Neural cell (in vitro differentiated cells): ENCODE results near the gene OR4D9. TPM values are rescaled to one million over a fixed set of nuclear protein-coding genes. Genes with fewer than 3 reads are reported as not detected.

Source experiments
- H2AFZ ChIP-seq: fragments of 200-600, 300-800 bp; sonication (generic), shearing (Covaris generic); 2 replicates; pipeline ENCODE4 v1.6.0; 2014; ENCODE audit warnings: low read depth, mild to moderate bottlenecking, antibody characterized with exemption, low read length, moderate library complexity
- H3F3A ChIP-seq: fragments of 200-600 bp; shearing (Covaris generic); 2 replicates; pipeline ENCODE4 v1.6.1; 2016; ENCODE audit warnings: mild to moderate bottlenecking, moderate library complexity, mixed read lengths, antibody characterized with exemption, low read length; ENCODE audit not compliant: insufficient read depth, poor library complexity, severe bottlenecking
- H3K27ac ChIP-seq: fragments of 200-600, 300-800 bp; sonication (generic), shearing (Covaris generic); 2 replicates; pipeline ENCODE4 v1.5.1; 2014; ENCODE audit warnings: mild to moderate bottlenecking, low read length, moderate library complexity
- H3K27me3 ChIP-seq: fragments of 300-800, 200-600 bp; sonication (generic), shearing (Covaris generic); 2 replicates; pipeline ENCODE4 v1.6.0; 2014; ENCODE audit warnings: mild to moderate bottlenecking, low read depth, low read length, moderate library complexity; ENCODE audit not compliant: insufficient read depth
- H3K36me3 ChIP-seq: fragments of 300-800, 200-600 bp; sonication (generic), shearing (Covaris generic); 2 replicates; pipeline ENCODE4 v1.5.1; 2014; ENCODE audit warnings: mild to moderate bottlenecking, antibody characterized with exemption, low read length, moderate library complexity; ENCODE audit not compliant: insufficient read depth
- H3K4me2 ChIP-seq: fragments of 300-800, 200-600 bp; sonication (generic), shearing (Covaris generic); 2 replicates; pipeline ENCODE4 v1.6.0; 2014; ENCODE audit warnings: mild to moderate bottlenecking, low read length
- H3K4me3 ChIP-seq: fragments of 300-800, 200-600 bp; sonication (generic), shearing (Covaris generic); 2 replicates; pipeline ENCODE4 v1.5.1; 2014; ENCODE audit warnings: mild to moderate bottlenecking, low read length, moderate library complexity
- H3K79me2 ChIP-seq: fragments of 200-600 bp; shearing (Covaris generic); replicated peaks from 2 replicates; pipeline ENCODE4 v1.6.0; 2014; ENCODE audit warnings: mild to moderate bottlenecking, low read length, moderate library complexity; ENCODE audit not compliant: insufficient read depth
- H3K9ac ChIP-seq: fragments of 300-800, 200-600 bp; sonication (generic), shearing (Covaris generic); 2 replicates; pipeline ENCODE4 v1.6.1; 2016; ENCODE audit warnings: mild to moderate bottlenecking, low read length, mixed read lengths
- H3K9me2 ChIP-seq: fragments of 200-600 bp; shearing (Covaris generic); 2 replicates; pipeline ENCODE4 v1.6.1; 2016; ENCODE audit warnings: mild to moderate bottlenecking, low read length, mixed read lengths; ENCODE audit not compliant: insufficient read depth
- H3K9me3 ChIP-seq: fragments of 200-600, 300-800 bp; sonication (generic), shearing (Covaris generic); 2 replicates; pipeline ENCODE4 v1.6.1; 2016; ENCODE audit warnings: mild to moderate bottlenecking, mixed run types, low read length, moderate library complexity, mixed read lengths
- H4K20me1 ChIP-seq: fragments of 200-600 bp; shearing (Covaris generic); 2 replicates; pipeline ENCODE4 v1.6.1; 2016; ENCODE audit warnings: mild to moderate bottlenecking, mixed run types; ENCODE audit not compliant: insufficient read depth
- EP300 ChIP-seq: fragments of 450-650 bp; conservative IDR thresholded peaks from 2 replicates; pipeline ENCODE4 v1.6.1; 2014; ENCODE audit warnings: antibody characterized with exemption, mild to moderate bottlenecking, moderate library complexity; ENCODE audit not compliant: poor library complexity, severe bottlenecking
- EZH2 ChIP-seq: fragments of 200-600, 300-800 bp; shearing (Covaris generic), sonication (generic); IDR thresholded peaks from 2 replicates; pipeline ENCODE4 v1.6.1; 2014; ENCODE audit warnings: antibody characterized with exemption, low read length, borderline replicate concordance, mild to moderate bottlenecking; ENCODE audit not compliant: insufficient read depth, poor library complexity, severe bottlenecking
- MXI1 ChIP-seq: fragments of 450-650 bp; conservative IDR thresholded peaks from 2 replicates; pipeline ENCODE4 v1.6.1; 2014; ENCODE audit warnings: antibody characterized with exemption, mild to moderate bottlenecking; ENCODE audit not compliant: poor library complexity, severe bottlenecking
- POLR2AphosphoS5 ChIP-seq: IDR thresholded peaks from 2 replicates; pipeline ENCODE4 v1.6.1; 2012
- RAD21 ChIP-seq: fragments of 450-650 bp; conservative IDR thresholded peaks from 2 replicates; pipeline ENCODE4 v1.6.1; 2014; ENCODE audit warnings: antibody characterized with exemption, mild to moderate bottlenecking, moderate library complexity
- SMC3 ChIP-seq: fragments of 450-650 bp; conservative IDR thresholded peaks from 2 replicates; pipeline ENCODE4 v1.6.1; 2014; ENCODE audit warnings: antibody characterized with exemption, mild to moderate bottlenecking, moderate library complexity; ENCODE audit not compliant: poor library complexity
- TAF1 ChIP-seq: IDR thresholded peaks from 2 replicates; pipeline ENCODE4 v1.6.1; 2012; ENCODE audit warnings: low read depth
- polyA plus RNA-seq: library from polyadenylated mRNA; depleted of rRNA; stranded (reverse); fragments of >200 nt; gene quantifications from 2 replicates; pipeline ENCODE4 v1.2.3, GENCODE V29; 2014
- TF ChIP-seq, protein P1 (sequence below): fragments of 450-650 bp; IDR thresholded peaks from 2 replicates; pipeline ENCODE4 v1.5.1; 2014; ENCODE audit warnings: antibody characterized with exemption, mild to moderate bottlenecking, moderate library complexity; ENCODE audit not compliant: poor library complexity, severe bottlenecking
- TF ChIP-seq, protein P2 (sequence below): IDR thresholded peaks from 2 replicates; pipeline ENCODE4 v1.6.1; 2012; ENCODE audit warnings: borderline replicate concordance

Gene OR4D9
- polyA plus RNA-seq, 1 donor from 2014 or later, result not detected

DNA sequence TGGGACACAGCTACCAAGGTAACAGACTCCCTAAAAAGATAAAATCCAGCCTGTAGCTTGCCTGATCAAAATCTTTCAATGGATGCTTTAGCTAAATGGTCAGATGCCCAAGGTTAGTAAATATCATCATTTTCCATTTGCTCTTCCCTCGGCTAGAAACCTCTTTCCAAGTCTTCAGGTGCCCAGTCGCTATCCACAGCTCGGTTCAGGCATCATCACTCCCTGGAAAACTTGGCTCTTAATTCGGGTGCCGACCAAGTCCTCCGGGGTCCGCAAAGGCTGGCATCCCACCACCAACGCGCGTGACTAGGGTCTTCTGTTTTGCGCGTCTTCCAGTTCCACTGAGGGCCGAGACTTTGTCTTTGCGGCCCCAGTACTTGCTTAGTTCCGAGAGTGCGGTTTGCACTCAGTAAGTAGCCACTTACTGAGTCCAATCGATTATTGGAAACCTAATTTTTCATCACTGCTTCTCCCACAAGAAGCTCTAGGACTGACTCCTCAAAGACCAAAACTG, 44.3 kb downstream of the OR4D9 start:
- Histone ChIP-seq H3F3A (peaks cover 7% of the 10 kb centered on the region), H4K20me1 (no peaks in the 10 kb centered on the region), H3K4me3 (peak overlapping the region; percentile 68), H3K27me3 (no peaks in the 10 kb centered on the region), H3K9me3 (no peaks in the 10 kb centered on the region), H3K36me3 (no peaks in the 10 kb centered on the region), H3K9ac (peak overlapping the region; percentile 54), H3K4me2 (peak overlapping the region; percentile 32), H3K79me2 (no peaks in the 10 kb centered on the region), H2AFZ (peak overlapping the region; percentile 11), H3K9me2 (no peaks in the 10 kb centered on the region), H3K27ac (peak overlapping the region; percentile 37)
- TF ChIP-seq, protein P1, sequence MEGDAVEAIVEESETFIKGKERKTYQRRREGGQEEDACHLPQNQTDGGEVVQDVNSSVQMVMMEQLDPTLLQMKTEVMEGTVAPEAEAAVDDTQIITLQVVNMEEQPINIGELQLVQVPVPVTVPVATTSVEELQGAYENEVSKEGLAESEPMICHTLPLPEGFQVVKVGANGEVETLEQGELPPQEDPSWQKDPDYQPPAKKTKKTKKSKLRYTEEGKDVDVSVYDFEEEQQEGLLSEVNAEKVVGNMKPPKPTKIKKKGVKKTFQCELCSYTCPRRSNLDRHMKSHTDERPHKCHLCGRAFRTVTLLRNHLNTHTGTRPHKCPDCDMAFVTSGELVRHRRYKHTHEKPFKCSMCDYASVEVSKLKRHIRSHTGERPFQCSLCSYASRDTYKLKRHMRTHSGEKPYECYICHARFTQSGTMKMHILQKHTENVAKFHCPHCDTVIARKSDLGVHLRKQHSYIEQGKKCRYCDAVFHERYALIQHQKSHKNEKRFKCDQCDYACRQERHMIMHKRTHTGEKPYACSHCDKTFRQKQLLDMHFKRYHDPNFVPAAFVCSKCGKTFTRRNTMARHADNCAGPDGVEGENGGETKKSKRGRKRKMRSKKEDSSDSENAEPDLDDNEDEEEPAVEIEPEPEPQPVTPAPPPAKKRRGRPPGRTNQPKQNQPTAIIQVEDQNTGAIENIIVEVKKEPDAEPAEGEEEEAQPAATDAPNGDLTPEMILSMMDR, result no peak
- TF ChIP-seq, protein P2, sequence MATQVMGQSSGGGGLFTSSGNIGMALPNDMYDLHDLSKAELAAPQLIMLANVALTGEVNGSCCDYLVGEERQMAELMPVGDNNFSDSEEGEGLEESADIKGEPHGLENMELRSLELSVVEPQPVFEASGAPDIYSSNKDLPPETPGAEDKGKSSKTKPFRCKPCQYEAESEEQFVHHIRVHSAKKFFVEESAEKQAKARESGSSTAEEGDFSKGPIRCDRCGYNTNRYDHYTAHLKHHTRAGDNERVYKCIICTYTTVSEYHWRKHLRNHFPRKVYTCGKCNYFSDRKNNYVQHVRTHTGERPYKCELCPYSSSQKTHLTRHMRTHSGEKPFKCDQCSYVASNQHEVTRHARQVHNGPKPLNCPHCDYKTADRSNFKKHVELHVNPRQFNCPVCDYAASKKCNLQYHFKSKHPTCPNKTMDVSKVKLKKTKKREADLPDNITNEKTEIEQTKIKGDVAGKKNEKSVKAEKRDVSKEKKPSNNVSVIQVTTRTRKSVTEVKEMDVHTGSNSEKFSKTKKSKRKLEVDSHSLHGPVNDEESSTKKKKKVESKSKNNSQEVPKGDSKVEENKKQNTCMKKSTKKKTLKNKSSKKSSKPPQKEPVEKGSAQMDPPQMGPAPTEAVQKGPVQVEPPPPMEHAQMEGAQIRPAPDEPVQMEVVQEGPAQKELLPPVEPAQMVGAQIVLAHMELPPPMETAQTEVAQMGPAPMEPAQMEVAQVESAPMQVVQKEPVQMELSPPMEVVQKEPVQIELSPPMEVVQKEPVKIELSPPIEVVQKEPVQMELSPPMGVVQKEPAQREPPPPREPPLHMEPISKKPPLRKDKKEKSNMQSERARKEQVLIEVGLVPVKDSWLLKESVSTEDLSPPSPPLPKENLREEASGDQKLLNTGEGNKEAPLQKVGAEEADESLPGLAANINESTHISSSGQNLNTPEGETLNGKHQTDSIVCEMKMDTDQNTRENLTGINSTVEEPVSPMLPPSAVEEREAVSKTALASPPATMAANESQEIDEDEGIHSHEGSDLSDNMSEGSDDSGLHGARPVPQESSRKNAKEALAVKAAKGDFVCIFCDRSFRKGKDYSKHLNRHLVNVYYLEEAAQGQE, result no peak
- TF ChIP-seq EP300, result no peak
- no peak for TF ChIP-seq SMC3
- TF ChIP-seq POLR2AphosphoS5, result no peak
- TF ChIP-seq MXI1, result no peak
- no peak for TF ChIP-seq EZH2
- TF ChIP-seq RAD21, result no peak
- no peak for TF ChIP-seq TAF1

DNA sequence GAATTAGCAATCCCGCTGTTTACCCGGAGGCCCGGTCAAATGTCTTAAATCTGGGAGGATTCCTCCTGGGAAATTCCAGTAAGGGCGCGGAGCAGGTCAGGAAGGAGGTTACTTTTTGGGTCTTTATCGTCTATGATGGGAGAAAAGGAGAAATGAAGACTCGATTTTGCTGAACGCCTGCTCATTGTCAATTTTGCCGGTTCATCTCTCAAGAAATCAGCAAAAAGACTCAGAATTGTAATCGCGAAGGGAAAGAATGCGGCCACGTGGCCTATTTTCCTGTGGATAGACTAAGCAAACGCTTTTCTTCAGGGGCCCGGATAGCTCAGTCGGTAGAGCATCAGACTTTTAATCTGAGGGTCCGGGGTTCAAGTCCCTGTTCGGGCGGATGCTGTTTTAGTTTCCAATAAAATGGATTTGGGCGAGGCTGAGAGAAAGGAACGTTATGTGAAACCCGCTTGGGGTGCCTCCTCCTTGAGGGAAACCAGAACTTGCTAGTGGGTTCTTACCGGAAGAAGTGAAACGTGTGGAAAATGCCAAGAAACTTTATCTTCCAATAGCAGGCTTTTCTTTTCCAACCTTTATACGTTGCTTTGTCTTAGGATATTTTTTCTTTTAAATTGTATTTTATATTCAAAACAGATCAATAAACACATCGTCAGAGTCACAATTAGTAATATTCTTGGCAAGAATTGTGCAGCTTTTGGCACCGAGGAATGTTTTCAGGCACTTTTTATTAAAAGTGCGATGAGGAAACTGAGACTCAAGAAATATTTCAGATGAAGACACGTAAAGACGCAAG, 45.0 kb downstream of the OR4D9 start:
- TF ChIP-seq SMC3, result no peak
- TF ChIP-seq MXI1, result peak; percentile 78

More for the DNA sequence above, 45.0 kb downstream of the OR4D9 start:
- Histone ChIP-seq H3K9me2 (no peaks in the 10 kb centered on the region), H4K20me1 (no peaks in the 10 kb centered on the region), H3K4me2 (peak overlapping the region; percentile 32), H3K9me3 (no peaks in the 10 kb centered on the region), H3K9ac (peak overlapping the region; percentile 54), H3K4me3 (peak overlapping the region; percentile 68), H3K36me3 (no peaks in the 10 kb centered on the region), H2AFZ (peak overlapping the region; percentile 11), H3K79me2 (no peaks in the 10 kb centered on the region), H3K27ac (peak overlapping the region; percentile 37), H3F3A (peaks cover 8% of the 10 kb centered on the region), H3K27me3 (no peaks in the 10 kb centered on the region)
